ENCODE results near the gene SCAMP4.

SCAMP4 gene

DNA sequence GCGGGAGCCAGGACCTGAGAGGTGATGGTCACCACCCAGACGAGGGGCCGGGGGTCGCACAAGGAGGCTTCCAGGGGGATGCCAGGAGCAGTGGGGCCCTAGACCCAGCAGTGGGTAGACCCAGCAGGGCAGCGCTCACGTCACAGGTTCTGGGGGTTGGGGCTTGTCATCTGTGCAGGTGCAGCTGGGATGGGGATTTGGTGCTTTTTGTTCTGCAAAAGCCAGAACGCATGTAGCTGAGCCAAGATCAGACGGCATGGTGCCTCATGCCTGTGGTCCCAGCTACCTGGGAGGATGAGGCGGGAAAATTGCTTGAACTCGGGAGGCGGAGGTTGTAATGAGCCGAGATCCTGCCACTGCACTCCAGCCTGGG lies 50.9 kb downstream of the SCAMP4 start:
- ATAC-seq (ENCODE audit: low read depth) (no peak), DNase-seq (ENCODE audit: low spot score) (no peak)
- H3K27ac ChIP-seq (ENCODE audit: poor library complexity, severe bottlenecking) = no peak overlapping the region
- no peaks in the 10 kb centered on the region for H3K9me3 ChIP-seq (ENCODE audit: severe bottlenecking)
- H3K4me1 ChIP-seq (ENCODE audit: insufficient read depth, poor library complexity, severe bottlenecking) = no peaks in the 10 kb centered on the region
- no peak overlapping the region for H3K4me3 ChIP-seq (ENCODE audit: severe bottlenecking)
- TF ChIP-seq, protein P1, sequence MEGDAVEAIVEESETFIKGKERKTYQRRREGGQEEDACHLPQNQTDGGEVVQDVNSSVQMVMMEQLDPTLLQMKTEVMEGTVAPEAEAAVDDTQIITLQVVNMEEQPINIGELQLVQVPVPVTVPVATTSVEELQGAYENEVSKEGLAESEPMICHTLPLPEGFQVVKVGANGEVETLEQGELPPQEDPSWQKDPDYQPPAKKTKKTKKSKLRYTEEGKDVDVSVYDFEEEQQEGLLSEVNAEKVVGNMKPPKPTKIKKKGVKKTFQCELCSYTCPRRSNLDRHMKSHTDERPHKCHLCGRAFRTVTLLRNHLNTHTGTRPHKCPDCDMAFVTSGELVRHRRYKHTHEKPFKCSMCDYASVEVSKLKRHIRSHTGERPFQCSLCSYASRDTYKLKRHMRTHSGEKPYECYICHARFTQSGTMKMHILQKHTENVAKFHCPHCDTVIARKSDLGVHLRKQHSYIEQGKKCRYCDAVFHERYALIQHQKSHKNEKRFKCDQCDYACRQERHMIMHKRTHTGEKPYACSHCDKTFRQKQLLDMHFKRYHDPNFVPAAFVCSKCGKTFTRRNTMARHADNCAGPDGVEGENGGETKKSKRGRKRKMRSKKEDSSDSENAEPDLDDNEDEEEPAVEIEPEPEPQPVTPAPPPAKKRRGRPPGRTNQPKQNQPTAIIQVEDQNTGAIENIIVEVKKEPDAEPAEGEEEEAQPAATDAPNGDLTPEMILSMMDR (IDR thresholded peaks at IDR 0.05; ENCODE audit: poor library complexity, severe bottlenecking) = no peak
- peaks cover 3% of the 10 kb centered on the region; the same call in 1 of the 2 replicates for H3K36me3 ChIP-seq (ENCODE audit: low read depth)
- H3K27me3 ChIP-seq (ENCODE audit: insufficient read depth, poor library complexity, severe bottlenecking) = no peaks in the 10 kb centered on the region

DNA sequence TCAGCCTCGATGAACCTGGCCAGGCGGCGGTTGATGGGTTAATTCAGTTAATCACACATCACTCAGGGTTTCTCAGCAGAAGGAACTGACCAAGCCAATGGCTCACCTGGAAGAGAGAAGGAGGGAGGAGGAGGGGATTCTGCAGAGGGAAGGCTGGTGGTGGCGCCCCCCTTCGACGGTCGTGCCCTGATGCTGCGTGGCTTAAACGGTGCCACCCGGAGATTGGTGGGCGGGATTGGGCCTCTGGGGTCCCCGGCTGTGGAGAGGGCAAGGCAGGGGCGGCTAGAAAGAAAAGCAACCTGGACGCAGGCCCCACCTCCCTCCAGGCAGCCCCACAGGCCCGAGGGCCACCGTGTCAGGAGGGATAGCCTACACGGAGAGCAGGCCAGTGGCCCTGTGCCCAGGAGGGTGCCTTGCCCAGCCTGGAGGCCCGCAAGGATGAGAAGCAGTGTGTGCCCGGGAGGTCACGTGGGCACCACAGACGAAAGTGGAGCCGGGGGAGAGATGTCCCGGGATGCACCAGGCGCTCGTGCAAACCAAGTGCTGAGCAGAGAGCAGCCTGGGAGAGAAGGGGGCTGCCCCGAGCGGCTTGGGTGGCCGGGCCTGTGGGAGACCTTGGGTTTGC lies 51.8 kb downstream of the SCAMP4 start:
- H3K36me3 ChIP-seq (ENCODE audit: low read depth) = peaks cover 2% of the 10 kb centered on the region

DNA sequence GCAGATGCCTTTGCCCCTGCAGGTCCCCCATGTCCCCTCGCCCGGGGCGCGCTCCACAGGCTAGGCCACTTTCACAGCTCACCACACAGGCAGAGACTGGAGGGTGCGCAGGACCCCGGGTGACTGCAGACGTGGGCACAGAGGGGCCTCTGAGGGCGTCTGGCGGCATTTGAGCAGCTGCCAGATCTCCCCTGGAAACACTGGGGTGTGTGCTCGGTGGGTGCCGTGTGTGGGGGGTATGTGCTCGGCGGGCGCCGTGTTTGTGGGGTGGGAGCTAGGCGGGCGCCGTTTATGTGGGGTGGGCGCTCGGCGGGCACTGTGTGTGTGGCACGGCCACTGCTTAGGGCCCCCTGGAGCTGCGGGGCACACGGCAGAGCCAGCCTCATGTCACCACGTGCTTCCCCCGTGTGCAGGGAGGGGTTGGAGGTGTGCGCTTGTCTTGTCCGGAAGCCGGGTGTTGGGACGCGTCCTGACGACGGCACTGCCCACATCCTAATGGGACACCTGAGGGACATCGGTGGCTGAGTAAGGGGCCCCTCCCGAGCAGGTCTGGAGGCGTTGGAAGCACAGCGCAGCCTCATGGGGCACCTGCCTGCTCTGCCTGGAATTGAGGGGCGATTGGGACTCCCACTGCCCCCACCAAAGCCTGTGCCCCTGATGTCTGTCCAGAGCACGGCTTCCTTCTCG lies 52.5 kb downstream of the SCAMP4 start:
- Histone ChIP-seq H3K36me3 (ENCODE audit: low read depth) (peaks cover 3% of the 10 kb centered on the region; the same call in 1 of the 2 replicates), H3K4me1 (ENCODE audit: insufficient read depth, poor library complexity, severe bottlenecking) (no peaks in the 10 kb centered on the region), H3K9me3 (ENCODE audit: severe bottlenecking) (no peaks in the 10 kb centered on the region), H3K4me3 (ENCODE audit: severe bottlenecking) (no peak overlapping the region), H3K27ac (ENCODE audit: poor library complexity, severe bottlenecking) (no peak overlapping the region), H3K27me3 (ENCODE audit: insufficient read depth, poor library complexity, severe bottlenecking) (no peaks in the 10 kb centered on the region)
- TF ChIP-seq, protein P1 (IDR thresholded peaks at IDR 0.05; ENCODE audit: poor library complexity, severe bottlenecking) = no peak
- DNase-seq (ENCODE audit: low spot score) = no peak
- ATAC-seq (ENCODE audit: low read depth) = no peak

More for the DNA sequence above, 51.8 kb downstream of the SCAMP4 start:
- no peak for ATAC-seq (ENCODE audit: low read depth)
- no peak for DNase-seq (ENCODE audit: low spot score)
- no peaks in the 10 kb centered on the region for H3K4me1 ChIP-seq (ENCODE audit: insufficient read depth, poor library complexity, severe bottlenecking)
- H3K27me3 ChIP-seq (ENCODE audit: insufficient read depth, poor library complexity, severe bottlenecking) = no peaks in the 10 kb centered on the region
- TF ChIP-seq, protein P1 (IDR thresholded peaks at IDR 0.05; ENCODE audit: poor library complexity, severe bottlenecking) = no peak
- H3K27ac ChIP-seq (ENCODE audit: poor library complexity, severe bottlenecking) = no peak overlapping the region
- H3K9me3 ChIP-seq (ENCODE audit: severe bottlenecking) = no peaks in the 10 kb centered on the region
- H3K4me3 ChIP-seq (ENCODE audit: severe bottlenecking) = no peak overlapping the region

DNA sequence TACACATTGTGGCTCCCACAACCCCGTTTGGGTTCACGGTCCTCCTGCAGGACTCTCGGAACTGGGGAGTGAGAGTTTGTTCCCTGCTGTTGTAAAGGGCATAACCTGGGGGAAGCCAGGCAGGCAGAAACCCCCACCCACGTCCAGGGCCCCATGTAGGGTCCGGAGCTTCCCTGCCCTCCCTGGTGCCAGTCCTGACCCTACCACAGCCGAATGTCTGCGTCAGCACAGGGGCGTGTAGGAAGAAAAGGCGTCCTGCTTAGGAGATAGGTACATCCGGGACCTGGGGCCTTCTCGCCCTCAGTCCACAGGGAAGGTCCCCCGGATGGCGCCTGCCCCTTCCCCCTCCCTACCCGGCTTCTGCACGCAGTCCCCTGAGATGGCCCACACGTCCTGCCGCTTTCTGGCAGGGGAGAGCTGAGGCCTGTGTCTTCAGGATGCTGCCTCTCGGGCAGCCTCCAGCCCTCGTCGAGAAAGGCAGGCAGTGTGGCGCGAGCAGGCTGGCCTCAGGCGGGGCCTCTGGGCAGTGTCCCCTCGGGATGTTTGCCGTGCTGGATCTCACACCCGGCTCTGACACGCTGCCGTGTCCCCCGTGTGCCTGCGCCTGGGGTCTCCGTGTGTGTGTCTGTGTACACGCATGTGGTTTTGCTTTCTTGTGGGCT lies 54.9 kb downstream of the SCAMP4 start:
- Histone ChIP-seq H3K9me3 (ENCODE audit: severe bottlenecking) (no peaks in the 10 kb centered on the region), H3K4me3 (ENCODE audit: severe bottlenecking) (no peak overlapping the region), H3K27ac (ENCODE audit: poor library complexity, severe bottlenecking) (no peak overlapping the region), H3K4me1 (ENCODE audit: insufficient read depth, poor library complexity, severe bottlenecking) (no peaks in the 10 kb centered on the region), H3K36me3 (ENCODE audit: low read depth) (peaks cover 3% of the 10 kb centered on the region; the same call in 1 of the 2 replicates), H3K27me3 (ENCODE audit: insufficient read depth, poor library complexity, severe bottlenecking) (no peaks in the 10 kb centered on the region)
- DNase-seq (ENCODE audit: low spot score) (no peak), ATAC-seq (ENCODE audit: low read depth) (no peak)
- TF ChIP-seq, protein P1 (IDR thresholded peaks at IDR 0.05; ENCODE audit: poor library complexity, severe bottlenecking) = no peak
